ENCODE measurements around the gene NECTIN1.

The NECTIN1 gene

GRCh38 chr11:119671051-119671450 lies 57.9 kb downstream of the NECTIN1 start:
- no peak for DNase-seq

- DNase-seq: no peak
These were observed 59.5 kb downstream of the NECTIN1 start for GRCh38 chr11:119669487-119669886.

- no peak for DNase-seq
These were observed 60.3 kb downstream of the NECTIN1 start for GRCh38 chr11:119668676-119669075.

- no peak for DNase-seq
These were observed 62.4 kb downstream of the NECTIN1 start for GRCh38 chr11:119666463-119667131.

DNA sequence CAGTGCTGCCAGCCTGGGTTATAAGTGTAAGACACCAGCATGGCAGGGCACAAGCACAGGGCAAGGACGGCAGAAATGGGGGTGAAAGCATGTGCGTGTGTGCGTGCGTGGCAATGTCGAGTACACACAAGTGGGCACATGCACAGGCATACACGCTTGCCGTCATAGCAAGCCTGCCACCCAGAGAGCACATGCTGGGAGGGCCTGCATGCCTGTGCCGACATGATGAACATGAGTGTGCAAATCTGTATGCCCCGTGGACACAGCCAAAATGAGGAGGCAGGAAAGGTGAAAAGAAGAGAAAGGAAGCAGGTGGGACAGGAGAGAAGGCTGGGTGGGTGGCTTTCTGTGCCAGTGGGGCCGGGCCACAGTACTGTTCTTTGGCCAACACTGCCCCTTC lies 62.9 kb downstream of the NECTIN1 start:
- DNase-seq: no peak

- no peak for DNase-seq
These were observed 64.1 kb downstream of the NECTIN1 start for GRCh38 chr11:119664701-119665420.

- no peak for DNase-seq
These were observed 64.9 kb downstream of the NECTIN1 start for GRCh38 chr11:119664063-119664572.

DNA sequence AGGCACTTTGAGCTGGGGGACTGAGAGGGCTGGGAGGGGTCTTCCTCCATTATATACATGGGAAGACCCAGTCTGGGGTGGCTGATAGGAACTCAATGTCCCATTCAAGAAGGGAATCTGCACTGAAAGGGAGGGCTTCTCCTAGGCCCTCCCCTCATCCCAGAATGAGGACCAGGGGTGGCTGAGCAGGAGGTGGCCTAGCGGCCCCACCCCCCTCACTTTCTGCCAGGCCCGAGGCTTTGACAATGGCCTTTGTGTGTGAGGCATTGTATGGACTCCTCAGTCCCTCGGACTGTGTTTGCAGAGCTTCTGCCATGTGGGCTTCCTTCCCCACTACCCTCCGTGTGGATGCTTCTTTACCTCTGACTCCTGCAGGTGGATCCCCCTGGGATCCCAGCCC lies 65.7 kb downstream of the NECTIN1 start:
- DNase-seq: no peak

DNA sequence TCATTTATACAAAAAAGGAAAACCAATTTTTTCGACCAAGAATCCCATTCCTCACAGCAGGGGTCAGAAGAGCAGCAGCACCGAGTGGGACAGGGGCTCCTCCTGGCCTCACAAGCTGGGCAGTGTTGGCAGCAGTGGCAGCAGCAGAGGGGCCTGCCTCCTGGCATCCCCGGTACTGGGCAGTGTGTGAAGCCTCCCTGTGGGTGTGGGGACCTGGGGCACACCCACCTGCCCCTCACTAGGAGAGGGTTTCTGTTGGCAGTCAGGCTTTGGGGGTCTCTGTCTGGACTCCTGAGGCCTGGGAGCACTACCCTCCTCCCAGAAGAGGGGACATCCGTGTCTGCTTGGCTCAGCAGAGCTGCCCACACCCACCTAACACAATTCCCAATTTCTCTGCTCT lies 67.8 kb downstream of the NECTIN1 start:
- DNase-seq: no peak

DNA sequence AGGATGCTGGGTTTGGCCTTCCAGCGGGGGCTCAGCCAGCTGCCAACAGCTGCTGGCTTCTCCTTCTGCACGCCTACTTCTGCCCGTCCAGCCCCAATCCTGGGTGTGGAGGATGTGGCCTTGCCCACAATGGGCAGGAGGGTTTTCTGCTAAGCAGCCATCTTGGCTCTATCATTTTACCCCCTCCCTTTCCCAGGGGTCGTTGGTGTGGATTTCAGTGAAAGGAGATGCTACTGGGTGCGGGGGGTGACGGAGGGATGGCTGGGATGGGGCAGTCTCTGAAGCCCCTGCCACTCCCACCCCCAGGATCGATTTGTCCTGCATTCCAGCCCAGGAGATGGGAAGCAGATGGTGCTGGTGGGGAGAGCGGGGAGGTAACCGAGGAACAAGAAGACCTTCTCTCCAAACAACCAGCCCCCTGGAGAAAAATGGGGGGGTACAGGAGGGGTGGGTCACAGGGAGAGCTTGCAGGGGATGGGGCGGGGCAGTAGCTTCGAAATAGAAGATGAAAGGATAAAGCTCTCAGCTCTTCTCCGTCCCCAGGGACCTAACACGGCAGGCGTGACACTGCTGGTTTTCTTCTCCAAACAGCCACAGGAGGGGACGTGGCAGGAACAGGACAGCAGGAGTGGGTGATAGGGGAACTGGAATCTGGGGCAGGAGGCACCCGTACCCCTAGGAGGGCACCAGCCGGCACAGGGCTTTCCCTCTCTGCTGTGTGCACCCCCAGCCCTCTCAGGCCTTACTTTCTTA lies 68.9 kb downstream of the NECTIN1 start:
- no peak for DNase-seq

DNA sequence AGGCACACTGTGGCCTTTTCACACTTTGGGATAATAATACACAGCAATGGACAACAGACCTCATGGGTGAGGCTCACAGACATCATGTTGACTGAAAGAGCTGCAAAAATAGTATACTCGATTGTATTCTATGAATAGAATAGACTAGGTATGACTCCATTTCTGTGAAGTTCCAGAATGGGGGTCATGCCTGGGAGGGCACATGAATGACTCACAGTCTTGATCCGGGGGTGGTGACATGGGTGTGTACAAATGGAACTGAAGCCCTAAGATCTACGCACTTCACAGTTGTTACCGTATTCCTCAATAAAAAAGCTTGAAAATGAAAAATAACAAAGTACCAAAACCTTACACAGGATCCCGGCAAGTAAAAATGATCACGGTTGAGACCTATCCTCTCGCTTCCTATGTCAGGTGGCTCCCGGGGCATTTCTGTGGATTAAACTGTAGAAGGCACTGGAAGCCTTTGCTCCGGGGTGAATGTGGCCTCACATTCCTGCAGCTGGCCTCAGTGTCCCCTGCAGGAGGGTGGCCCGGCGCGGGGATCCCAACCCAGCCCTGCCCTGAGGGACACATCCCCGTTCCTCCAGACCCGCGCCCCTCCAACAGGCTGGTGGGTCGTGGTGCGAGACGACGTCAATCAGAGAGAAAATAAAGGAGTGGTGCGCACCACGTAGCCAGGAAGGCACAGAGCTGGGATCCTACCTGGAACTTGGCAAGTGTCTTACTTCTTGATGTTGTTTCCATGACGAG lies 75.9 kb downstream of the NECTIN1 start:
- no peak for DNase-seq

DNA sequence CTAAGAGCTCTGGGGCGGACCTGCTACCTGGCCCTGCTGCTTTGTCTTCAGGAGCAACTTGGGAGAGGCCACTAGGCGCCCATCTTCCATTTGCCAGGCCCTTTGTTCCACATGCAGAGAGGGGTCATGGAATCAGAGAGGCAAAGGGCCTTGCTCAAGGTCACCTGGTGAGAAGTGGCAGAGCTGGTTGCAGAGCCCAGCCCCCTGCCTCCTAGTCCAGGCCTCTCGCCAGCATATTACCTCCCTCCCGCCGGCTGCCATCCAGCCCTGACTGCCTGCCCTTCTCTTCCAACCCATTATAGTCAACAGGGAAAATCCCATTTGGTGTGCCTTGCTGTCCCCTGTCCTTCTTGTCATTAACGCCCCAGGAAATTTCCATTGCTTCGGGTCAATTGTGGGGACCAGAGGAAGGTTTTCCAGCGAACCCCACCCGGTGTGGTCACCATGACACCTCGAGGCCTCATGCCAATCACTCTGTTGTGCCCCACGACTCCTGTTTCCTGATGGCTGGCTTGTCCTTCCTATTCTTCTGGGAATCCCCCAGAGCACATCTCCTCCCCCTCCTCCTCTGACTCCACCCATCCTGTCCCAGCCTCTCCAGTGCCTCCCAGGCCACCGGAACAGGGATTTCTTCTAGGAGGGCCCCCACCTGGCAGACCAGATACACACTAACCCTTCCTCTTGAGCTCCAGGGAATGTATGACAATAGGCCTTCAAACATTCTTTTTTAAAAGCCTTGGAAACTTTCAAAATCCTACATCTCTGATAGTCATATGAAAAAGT lies 77.0 kb downstream of the NECTIN1 start:
- DNase-seq: no peak

DNA sequence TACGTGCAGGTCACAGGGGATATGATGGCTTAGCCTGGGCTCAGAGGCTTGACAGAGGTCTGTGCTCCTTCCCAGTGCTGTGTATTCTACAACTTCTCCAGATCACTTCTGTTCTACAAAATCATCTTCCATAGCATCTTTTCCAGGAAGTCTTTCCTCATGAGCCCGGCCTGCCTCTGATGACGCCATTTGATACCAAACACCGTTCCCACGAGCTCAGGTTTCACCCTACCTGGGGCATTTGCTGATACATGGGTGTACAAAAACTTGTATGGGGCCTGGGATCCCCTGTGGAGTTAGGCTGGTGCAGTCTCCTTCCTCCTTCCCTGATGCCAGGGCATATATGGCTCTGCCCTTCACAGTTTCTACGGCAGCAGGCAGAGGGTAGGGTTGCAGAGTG lies 78.7 kb downstream of the NECTIN1 start:
- DNase-seq: no peak

DNA sequence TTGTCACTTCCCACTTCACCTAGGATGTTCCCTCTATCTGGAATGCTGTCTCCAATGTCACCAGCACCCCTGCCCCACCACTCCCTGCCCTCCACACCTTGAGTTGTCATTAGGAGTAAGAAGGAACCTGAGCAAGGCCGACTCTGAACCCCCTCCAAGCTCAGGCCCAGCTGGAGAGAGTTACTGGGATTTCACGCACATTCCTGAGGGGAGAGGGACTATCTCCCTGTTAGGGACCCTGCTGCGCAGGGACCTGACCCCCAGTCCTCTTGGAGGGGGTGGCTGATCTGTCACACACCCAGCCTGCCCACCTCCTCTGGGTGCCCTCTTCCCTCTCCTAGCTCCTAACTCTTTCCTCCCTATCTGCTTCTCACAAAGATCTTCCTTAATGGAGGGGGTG lies 81.7 kb downstream of the NECTIN1 start:
- no peak for DNase-seq

DNA sequence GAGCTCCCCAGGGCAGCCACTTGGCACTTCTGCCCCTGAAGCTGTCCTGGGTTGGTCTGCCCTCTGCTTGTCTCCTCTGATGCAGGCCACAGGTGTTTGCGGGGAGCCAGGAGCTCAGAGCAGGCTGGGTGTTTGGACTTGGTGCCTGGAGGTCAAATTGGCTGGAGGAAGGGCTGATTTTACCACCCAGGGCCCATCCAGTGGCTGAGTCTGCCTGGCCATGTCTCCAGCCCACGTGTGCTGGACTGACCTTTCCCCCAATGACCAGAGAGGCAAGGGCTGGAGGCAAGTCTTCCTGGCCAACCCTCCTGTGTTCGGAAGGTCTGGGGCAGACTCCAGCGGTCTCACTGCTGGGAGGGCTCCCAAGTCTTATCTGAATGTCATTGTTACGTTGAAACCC lies 84.0 kb downstream of the NECTIN1 start:
- no peak for DNase-seq

- DNase-seq: no peak
These were observed 84.5 kb downstream of the NECTIN1 start for GRCh38 chr11:119644502-119644901.

- no peak for DNase-seq
These were observed 85.1 kb downstream of the NECTIN1 start for GRCh38 chr11:119643876-119644225.

GRCh38 chr11:119643212-119643875 lies 85.7 kb downstream of the NECTIN1 start:
- no peak for DNase-seq

GRCh38 chr11:119641983-119642745 lies 86.8 kb downstream of the NECTIN1 start:
- no peak for DNase-seq

GRCh38 chr11:119640541-119640940 lies 88.5 kb downstream of the NECTIN1 start:
- DNase-seq: no peak

GRCh38 chr11:119639642-119640205 lies 89.3 kb downstream of the NECTIN1 start:
- no peak for DNase-seq

Data from amniotic stem cell (primary cell).